Fibroblast of pulmonary artery (primary cell): ENCODE measurements around the gene CEND1.

ENCODE experiments used
- DNase-seq: peaks from one replicate; pipeline ENCODE4 v3.0.0-alpha.2; 2010; ENCODE audit warnings: low read depth
- H3K4me3 ChIP-seq: replicated peaks from 2 replicates; pipeline ENCODE4 v1.5.1; 2011; ENCODE audit warnings: low read depth, mild to moderate bottlenecking, control low read depth, low read length, moderate library complexity
- TF ChIP-seq, protein P1 (sequence below): IDR thresholded peaks from 2 replicates; pipeline ENCODE4 v1.5.1; 2011; ENCODE audit warnings: mild to moderate bottlenecking, control low read depth, low read length, inconsistent platforms; ENCODE audit errors: missing control alignments

The CEND1 gene

GRCh38 chr11:834371-835316 is 44.8 kb upstream of the CEND1 start:
- peak overlapping the region; percentile 38 for H3K4me3 ChIP-seq
- peak; percentile 61 for DNase-seq
- TF ChIP-seq, protein P1, sequence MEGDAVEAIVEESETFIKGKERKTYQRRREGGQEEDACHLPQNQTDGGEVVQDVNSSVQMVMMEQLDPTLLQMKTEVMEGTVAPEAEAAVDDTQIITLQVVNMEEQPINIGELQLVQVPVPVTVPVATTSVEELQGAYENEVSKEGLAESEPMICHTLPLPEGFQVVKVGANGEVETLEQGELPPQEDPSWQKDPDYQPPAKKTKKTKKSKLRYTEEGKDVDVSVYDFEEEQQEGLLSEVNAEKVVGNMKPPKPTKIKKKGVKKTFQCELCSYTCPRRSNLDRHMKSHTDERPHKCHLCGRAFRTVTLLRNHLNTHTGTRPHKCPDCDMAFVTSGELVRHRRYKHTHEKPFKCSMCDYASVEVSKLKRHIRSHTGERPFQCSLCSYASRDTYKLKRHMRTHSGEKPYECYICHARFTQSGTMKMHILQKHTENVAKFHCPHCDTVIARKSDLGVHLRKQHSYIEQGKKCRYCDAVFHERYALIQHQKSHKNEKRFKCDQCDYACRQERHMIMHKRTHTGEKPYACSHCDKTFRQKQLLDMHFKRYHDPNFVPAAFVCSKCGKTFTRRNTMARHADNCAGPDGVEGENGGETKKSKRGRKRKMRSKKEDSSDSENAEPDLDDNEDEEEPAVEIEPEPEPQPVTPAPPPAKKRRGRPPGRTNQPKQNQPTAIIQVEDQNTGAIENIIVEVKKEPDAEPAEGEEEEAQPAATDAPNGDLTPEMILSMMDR, result no peak

GRCh38 chr11:833849-834311 is 44.0 kb upstream of the CEND1 start:
- peak overlapping the region; percentile 70 for H3K4me3 ChIP-seq

GRCh38 chr11:833114-833791 is 43.4 kb upstream of the CEND1 start:
- DNase-seq, result no peak
- TF ChIP-seq, protein P1, result no peak
- peak overlapping the region; percentile 70 for H3K4me3 ChIP-seq

More at GRCh38 chr11:833849-834311, 44.0 kb upstream of the CEND1 start:
- no peak for DNase-seq
- TF ChIP-seq, protein P1, result no peak

DNA sequence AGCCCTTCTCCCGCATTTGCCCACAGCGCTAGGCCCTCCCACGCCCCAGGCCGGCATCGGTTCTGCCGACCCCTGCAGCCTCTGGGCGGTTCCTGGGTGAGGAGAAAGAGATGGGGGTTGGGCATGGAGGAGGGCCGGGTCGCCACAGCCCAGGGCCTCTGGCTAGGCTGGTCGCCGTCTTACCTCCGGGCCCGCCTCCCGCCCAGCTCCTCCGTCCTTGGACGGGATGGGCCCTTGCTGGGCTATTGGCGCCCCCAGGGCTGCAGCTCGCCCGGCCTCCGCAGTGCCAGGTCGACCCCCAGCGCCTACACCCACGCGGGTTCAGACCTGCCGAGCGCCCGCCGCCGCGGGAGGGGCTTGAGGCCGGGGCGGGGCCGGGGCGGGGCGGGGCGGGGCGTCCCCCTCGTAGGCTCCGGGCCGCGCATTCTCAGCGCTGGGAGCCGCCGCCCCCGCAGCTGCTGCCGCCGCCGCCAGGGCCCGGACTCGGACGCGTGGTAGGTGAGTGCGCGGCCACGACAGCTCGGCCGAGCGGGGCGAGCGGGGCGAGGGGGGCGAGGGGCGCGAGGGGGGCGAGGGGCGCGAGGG is 42.7 kb upstream of the CEND1 start, which contains the start of gene CD151:
TSS of gene CD151 (plus strand) at position 424 of the 585 bp plus-strand sequence. CDS start 3,118 bp downstream, outside the sequence.
- DNase-seq, result peak; percentile 47
- peak within 1 kb of the TSS; percentile 70 for H3K4me3 ChIP-seq
- TF ChIP-seq, protein P1, result no peak

- TF ChIP-seq, protein P1, result no peak
- H3K4me3 ChIP-seq, result peak overlapping the region; percentile 48
- no peak for DNase-seq
Observed at GRCh38 chr11:831961-832528, 42.2 kb upstream of the CEND1 start.

GRCh38 chr11:831118-831864 is 41.4 kb upstream of the CEND1 start:
- no peak for DNase-seq
- no peak overlapping the region for H3K4me3 ChIP-seq
- TF ChIP-seq, protein P1, result no peak
